ENCODE results near the gene PCBP1. TPM values are rescaled to one million over a fixed set of nuclear protein-coding genes. Genes with fewer than 3 reads are reported as not detected.
A peak's percentile ranks its signal among the peaks of the same experiment; 100 is the strongest.

PCBP1 gene
- total RNA-seq, 6 experiments from 2014 or later = 147 to 220 (median 178) TPM

- ATAC-seq (no peak), DNase-seq (peak in 1 of 3 donors; percentile 45)
- TF ChIP-seq POLR2A (IDR thresholded peaks at IDR 0.05) = no peak
- TF ChIP-seq, protein P1, sequence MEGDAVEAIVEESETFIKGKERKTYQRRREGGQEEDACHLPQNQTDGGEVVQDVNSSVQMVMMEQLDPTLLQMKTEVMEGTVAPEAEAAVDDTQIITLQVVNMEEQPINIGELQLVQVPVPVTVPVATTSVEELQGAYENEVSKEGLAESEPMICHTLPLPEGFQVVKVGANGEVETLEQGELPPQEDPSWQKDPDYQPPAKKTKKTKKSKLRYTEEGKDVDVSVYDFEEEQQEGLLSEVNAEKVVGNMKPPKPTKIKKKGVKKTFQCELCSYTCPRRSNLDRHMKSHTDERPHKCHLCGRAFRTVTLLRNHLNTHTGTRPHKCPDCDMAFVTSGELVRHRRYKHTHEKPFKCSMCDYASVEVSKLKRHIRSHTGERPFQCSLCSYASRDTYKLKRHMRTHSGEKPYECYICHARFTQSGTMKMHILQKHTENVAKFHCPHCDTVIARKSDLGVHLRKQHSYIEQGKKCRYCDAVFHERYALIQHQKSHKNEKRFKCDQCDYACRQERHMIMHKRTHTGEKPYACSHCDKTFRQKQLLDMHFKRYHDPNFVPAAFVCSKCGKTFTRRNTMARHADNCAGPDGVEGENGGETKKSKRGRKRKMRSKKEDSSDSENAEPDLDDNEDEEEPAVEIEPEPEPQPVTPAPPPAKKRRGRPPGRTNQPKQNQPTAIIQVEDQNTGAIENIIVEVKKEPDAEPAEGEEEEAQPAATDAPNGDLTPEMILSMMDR (IDR thresholded peaks at IDR 0.05) = no peak
- intact Hi-C loops (cut with DNase I) = no loop called here
- H3K4me3 ChIP-seq = no peak overlapping the region
- H3K36me3 ChIP-seq = peaks cover 0 to 39% (median 16%) of the 10 kb centered on the region in 4 donors
- peaks cover 0 to 31% (median 13%) of the 10 kb centered on the region in 4 donors for H3K4me1 ChIP-seq
- H3K27me3 ChIP-seq = no peaks in the 10 kb centered on the region
- WGBS (ENCODE audit: insufficient coverage, low coverage, low lambda C conversion rate, missing lambda C conversion rate) = 53% methylated on average over 6 of the region's 8 CpGs
- peak overlapping the region; percentile 100 for H3K27ac ChIP-seq
- H3K9me3 ChIP-seq = no peaks in the 10 kb centered on the region
Observed at GRCh38 chr2:70083344-70084156, 3.7 kb upstream of the PCBP1 start.

GRCh38 chr2:70084973-70085710 is 2.1 kb upstream of the PCBP1 start:
- TF ChIP-seq, protein P1 (IDR thresholded peaks at IDR 0.05) = peak in 1 of 4 donors; percentile 2
- peak; percentile 71 for TF ChIP-seq POLR2A (IDR thresholded peaks at IDR 0.05)
- intact Hi-C loops (cut with DNase I) = loop anchor here in 1 of 2 donors (5.0 kb wide), 1 partner anchor 57 kb away; no protein-coding TSS in a partner anchor
- Histone ChIP-seq H3K36me3 (peaks cover 0 to 30% (median 13%) of the 10 kb centered on the region in 4 donors), H3K4me3 (peak overlapping the region; percentile 0 to 91 (median 81)), H3K27ac (peak overlapping the region; percentile 100), H3K27me3 (no peaks in the 10 kb centered on the region), H3K9me3 (no peaks in the 10 kb centered on the region), H3K4me1 (peaks cover 0 to 38% (median 13%) of the 10 kb centered on the region in 4 donors)
- 6% methylated on average over 5 of the region's 10 CpGs for whole genome bisulfite sequencing (ENCODE audit: insufficient coverage, low coverage, low lambda C conversion rate, missing lambda C conversion rate)
- ATAC-seq (peak; percentile 31 to 56 (median 38)), DNase-seq (peak; percentile 78 to 82 (median 78))

GRCh38 chr2:70085711-70086277 is 1.5 kb upstream of the PCBP1 start:
- no peaks in the 10 kb centered on the region for H3K9me3 ChIP-seq
- H3K27me3 ChIP-seq = no peaks in the 10 kb centered on the region
- H3K4me1 ChIP-seq = peaks cover 0 to 39% (median 13%) of the 10 kb centered on the region in 4 donors
- H3K4me3 ChIP-seq = peak overlapping the region; percentile 63 to 91 (median 81)
- no peak for TF ChIP-seq POLR2A (IDR thresholded peaks at IDR 0.05)
- TF ChIP-seq, protein P1 (IDR thresholded peaks at IDR 0.05) = no peak
- ATAC-seq (no peak), DNase-seq (peak in 1 of 3 donors; percentile 32)
- peak overlapping the region; percentile 100 for H3K27ac ChIP-seq
- WGBS (ENCODE audit: insufficient coverage, low coverage, low lambda C conversion rate, missing lambda C conversion rate) = 20% methylated on average over 17 of the region's 22 CpGs
- intact Hi-C loops (cut with DNase I) = loop anchor here (2.0 to 5.0 kb wide), 2 partner anchors 57 kb away; no protein-coding TSS in a partner anchor
- peaks cover 0 to 30% (median 10%) of the 10 kb centered on the region in 4 donors for H3K36me3 ChIP-seq

GRCh38 chr2:70086278-70086837 is 919 bp upstream of the PCBP1 start:
- intact Hi-C loops (cut with DNase I) = loop anchor here (2.0 to 5.0 kb wide), 2 partner anchors 56 kb away; no protein-coding TSS in a partner anchor
- Histone ChIP-seq H3K4me1 (peaks cover 0 to 39% (median 13%) of the 10 kb centered on the region in 4 donors), H3K9me3 (no peaks in the 10 kb centered on the region), H3K36me3 (peaks cover 0 to 24% (median 10%) of the 10 kb centered on the region in 4 donors), H3K4me3 (peak overlapping the region; percentile 63 to 91 (median 81)), H3K27ac (peak overlapping the region; percentile 100), H3K27me3 (no peaks in the 10 kb centered on the region)
- under 1% methylated on average over 31 of the region's 40 CpGs for WGBS (ENCODE audit: insufficient coverage, low coverage, low lambda C conversion rate, missing lambda C conversion rate)
- DNase-seq (peak; percentile 79 to 84 (median 82)), ATAC-seq (peak; percentile 21 to 53 (median 50))
- TF ChIP-seq, protein P1 (IDR thresholded peaks at IDR 0.05) = no peak
- TF ChIP-seq POLR2A (IDR thresholded peaks at IDR 0.05) = peak; percentile 67
